H1 (cell line): ENCODE measurements around the gene DSG4. TPM values are rescaled to one million over a fixed set of nuclear protein-coding genes. Genes with fewer than 3 reads are reported as not detected.

Source experiments
- CTCF ChIA-PET: fragments of 300-600 bp; sonication (Branson Sonifier 250); formaldehyde crosslinking; loops from one replicate; lab custom pipeline; 2021; ENCODE audit not compliant: partially characterized antibody; lab: Charles Lee
- POLR2A ChIA-PET: fragments of 300-600 bp; sonication (Branson Sonifier 250); formaldehyde crosslinking; loops from one replicate; lab custom pipeline; 2021; ENCODE audit warnings: inconsistent platforms; ENCODE audit not compliant: partially characterized antibody; lab: Charles Lee
- DNase-seq, 2 experiments: peaks; one replicate each; pipeline versions ENCODE4 v3.0.0 to v3.0.0-alpha.2; 2010 to 2022; ENCODE audit warnings: low spot score in 2 of 2, low read depth in 1 of 2, mixed read lengths in 1 of 2
- FAIRE-seq: peaks from 2 replicates; lab custom pipeline; 2011; peaks lifted over from hg19 to GRCh38; lab: Jason Lieb, UNC
- H2AFZ ChIP-seq: 2 replicates; pipeline ENCODE4 v1.8.1; 2012; ENCODE audit warnings: low read length, inconsistent platforms
- H2AK5ac ChIP-seq: 2 replicates; pipeline ENCODE4 v1.6.1; 2013; ENCODE audit warnings: low read depth, low read length
- H2BK120ac ChIP-seq: replicated peaks from 2 replicates; pipeline ENCODE3; 2013; ENCODE audit warnings: low read depth, low read length, inconsistent platforms
- H2BK12ac ChIP-seq: 2 replicates; pipeline ENCODE4 v1.6.1; 2013; ENCODE audit warnings: low read depth, low read length
- H2BK15ac ChIP-seq: 2 replicates; pipeline ENCODE4 v1.6.1; 2013; ENCODE audit warnings: low read length
- H2BK20ac ChIP-seq: 2 replicates; pipeline ENCODE4 v1.6.1; 2013; ENCODE audit warnings: low read length
- H2BK5ac ChIP-seq: 2 replicates; pipeline ENCODE4 v1.6.1; 2013; ENCODE audit warnings: low read depth, low read length
- H3K14ac ChIP-seq: 2 replicates; pipeline ENCODE4 v1.6.1; 2013; ENCODE audit warnings: inconsistent platforms; ENCODE audit not compliant: insufficient read length
- H3K18ac ChIP-seq: 2 replicates; pipeline ENCODE4 v1.6.1; 2013; ENCODE audit warnings: low read length; ENCODE audit errors: extremely low read depth
- H3K23ac ChIP-seq: 2 replicates; pipeline ENCODE4 v1.6.1; 2013; ENCODE audit warnings: inconsistent platforms; ENCODE audit not compliant: insufficient read length
- H3K23me2 ChIP-seq: 2 replicates; pipeline ENCODE4 v1.6.1; 2013; ENCODE audit warnings: low read depth, low read length
- H3K27ac ChIP-seq: 2 replicates; pipeline ENCODE4 v1.6.1; 2011; ENCODE audit warnings: low read depth, low read length, inconsistent platforms
- H3K27me3 ChIP-seq, 4 experiments: replicated peaks in 1 of 4; 1 replicate in 1 of 4; 2 replicates in 3 of 4; pipeline versions ENCODE4 v1.6.1 to v1.8.1; 2011 to 2013; ENCODE audit warnings: low read length in 3 of 4, mild to moderate bottlenecking in 3 of 4, inconsistent platforms in 2 of 4, mixed read lengths in 2 of 4, moderate library complexity in 1 of 4; ENCODE audit not compliant: control insufficient read depth in 3 of 4, insufficient read depth in 3 of 4; ENCODE audit errors: extremely low read depth in 1 of 4
- H3K36me3 ChIP-seq, 4 experiments: 2 replicates each; pipeline versions ENCODE4 v1.6.1 to v1.8.1; 2011 to 2013; ENCODE audit warnings: mild to moderate bottlenecking in 4 of 4, low read length in 3 of 4, moderate library complexity in 2 of 4, control low read depth in 1 of 4, inconsistent platforms in 1 of 4; ENCODE audit not compliant: insufficient read depth in 4 of 4, control insufficient read depth in 2 of 4
- H3K4ac ChIP-seq: replicated peaks from 2 replicates; pipeline ENCODE3; 2013; ENCODE audit warnings: low read length, low read depth, mixed read lengths, inconsistent platforms; ENCODE audit not compliant: insufficient read length
- H3K4me1 ChIP-seq, 4 experiments: replicated peaks in 1 of 4; 1 replicate in 1 of 4; 2 replicates in 3 of 4; pipeline versions ENCODE4 v1.6.1 to v1.8.1; 2011 to 2013; ENCODE audit warnings: low read length in 3 of 4, inconsistent platforms in 2 of 4, mixed read lengths in 1 of 4; ENCODE audit not compliant: insufficient read depth in 4 of 4, control insufficient read depth in 3 of 4
- H3K4me2 ChIP-seq, 2 experiments: 2 replicates each; pipeline versions ENCODE4 v1.6.1 to v1.8.1; 2011 to 2013; ENCODE audit warnings: low read depth in 2 of 2, low read length in 2 of 2, control low read depth in 1 of 2, inconsistent platforms in 1 of 2, mild to moderate bottlenecking in 1 of 2; ENCODE audit not compliant: insufficient read depth in 1 of 2
- H3K4me3 ChIP-seq, 4 experiments: fragments of 200-600, 300-600 bp in 1 of 4; sonication (generic), shearing (Covaris generic), sonication (Bioruptor Twin) in 1 of 4; 2 replicates each; pipeline versions ENCODE4 v1.5.1 to v1.8.1; 2011 to 2016; ENCODE audit warnings: low read length in 4 of 4, low read depth in 3 of 4, control low read depth in 2 of 4, inconsistent platforms in 2 of 4, mild to moderate bottlenecking in 2 of 4, mixed read lengths in 1 of 4, moderate library complexity in 1 of 4; ENCODE audit not compliant: insufficient read depth in 2 of 4; ENCODE audit errors: extremely low read depth in 1 of 4
- H3K56ac ChIP-seq: replicated peaks from 2 replicates; pipeline ENCODE3; 2013; ENCODE audit warnings: low read depth, mild to moderate bottlenecking, mixed read lengths, low read length, inconsistent platforms; ENCODE audit not compliant: insufficient read length
- H3K79me1 ChIP-seq: 2 replicates; pipeline ENCODE4 v1.6.1; 2013; ENCODE audit warnings: low read depth, low read length, control low read depth
- H3K79me2 ChIP-seq, 2 experiments: 2 replicates each; pipeline versions ENCODE4 v1.6.1 to v1.8.1; 2012 to 2013; ENCODE audit warnings: low read length in 2 of 2, mild to moderate bottlenecking in 2 of 2, inconsistent platforms in 1 of 2; ENCODE audit not compliant: insufficient read depth in 2 of 2, control insufficient read depth in 1 of 2
- H3K9ac ChIP-seq, 4 experiments: replicated peaks in 1 of 4; 1 replicate in 1 of 4; 2 replicates in 3 of 4; pipeline versions ENCODE4 v1.6.1 to v1.8.1; 2011 to 2013; ENCODE audit warnings: low read depth in 3 of 4, low read length in 3 of 4, control low read depth in 2 of 4, mild to moderate bottlenecking in 2 of 4, moderate library complexity in 2 of 4, inconsistent platforms in 1 of 4; ENCODE audit errors: extremely low read depth in 1 of 4
- H3K9me3 ChIP-seq, 2 experiments: 2 replicates each; pipeline versions ENCODE4 v1.6.1 to v1.8.1; 2012 to 2013; ENCODE audit warnings: mild to moderate bottlenecking in 2 of 2, moderate library complexity in 2 of 2, control low read depth in 1 of 2, inconsistent platforms in 1 of 2, low read depth in 1 of 2, low read length in 1 of 2, mixed read lengths in 1 of 2; ENCODE audit not compliant: insufficient read depth in 2 of 2
- H4K20me1 ChIP-seq, 2 experiments: replicated peaks in 1 of 2; 2 replicates each; pipeline versions ENCODE3 to v1.8.1; 2011 to 2013; ENCODE audit warnings: inconsistent platforms in 2 of 2, low read length in 2 of 2, mild to moderate bottlenecking in 1 of 2; ENCODE audit not compliant: insufficient read depth in 2 of 2, control insufficient read depth in 1 of 2
- H4K5ac ChIP-seq: 2 replicates; pipeline ENCODE4 v1.6.1; 2013; ENCODE audit warnings: low read length, low read depth, mixed read lengths, inconsistent platforms; ENCODE audit not compliant: insufficient read length
- H4K8ac ChIP-seq: 2 replicates; pipeline ENCODE4 v1.8.0; 2013; ENCODE audit warnings: mild to moderate bottlenecking, moderate library complexity, low read length, inconsistent platforms; ENCODE audit not compliant: insufficient read depth; ENCODE audit errors: extremely low read depth
- H4K91ac ChIP-seq: replicated peaks from 2 replicates; pipeline ENCODE3; 2013; ENCODE audit warnings: low read length, mixed read lengths, inconsistent platforms; ENCODE audit not compliant: insufficient read length
- POLR2A ChIP-seq, 2 experiments: IDR thresholded peaks; 1 replicate in 1 of 2; 2 replicates in 1 of 2; pipeline ENCODE4 v1.6.1; 2011; ENCODE audit warnings: low read depth in 2 of 2, low read length in 2 of 2, mild to moderate bottlenecking in 2 of 2; ENCODE audit errors: control extremely low read depth in 1 of 2
- WGBS, 2 experiments: shearing (Covaris generic) in 1 of 2; methylation state at CpG; one replicate each; pipeline versions ENCODE4 v1.1.6 to v1.1.7; 2013 to 2015; ENCODE audit warnings: low lambda C conversion rate in 2 of 2, mixed read lengths in 2 of 2, inconsistent platforms in 1 of 2, low coverage in 1 of 2, missing lambda C conversion rate in 1 of 2; ENCODE audit not compliant: insufficient replicate concordance in 2 of 2, insufficient coverage in 1 of 2, insufficient read length in 1 of 2; ENCODE audit errors: extremely low coverage in 1 of 2, missing lambda C conversion rate in 1 of 2; 5-methylcytosine and 5-hydroxymethylcytosine counted together
- polyA plus RNA-seq, 7 experiments: library from polyadenylated mRNA; depleted of rRNA in 3 of 7; stranded (reverse) in 5 of 7; unstranded in 2 of 7; fragments of >200 nt in 5 of 7; fragments of 200-250 nt in 2 of 7; gene quantifications; 1 replicate in 5 of 7; 2 replicates in 1 of 7; 4 replicates in 1 of 7; pipeline versions ENCODE4 v1.2.1 to v1.2.3, GENCODE V29; 2011 to 2013; ENCODE audit warnings: missing spikeins in 2 of 7, mixed read lengths in 2 of 7
- total RNA-seq: library from RNA; stranded (reverse); fragmentation: NEBNext Ultra II Directional; extraction: Animal tissue kit (Norgen Biotek cat#: 25700); gene quantifications from 2 replicates; pipeline ENCODE4 v1.2.1, GENCODE V29; 2021
- TF ChIP-seq, protein P1 (sequence below): IDR thresholded peaks from 2 replicates; pipeline ENCODE4 v1.6.1; 2012; ENCODE audit warnings: inconsistent platforms

The DSG4 gene
- total and polyA plus RNA-seq, 2 of the 8 experiments (the other 6 are each of a cell fraction or from before 2014, with no cell fraction given), result not detected

- TF ChIP-seq POLR2A (IDR thresholded peaks at IDR 0.05; ENCODE audit: control extremely low read depth in 1 of 2, low read depth in 2 of 2, low read length in 2 of 2), result no peak
- TF ChIP-seq, protein P1, sequence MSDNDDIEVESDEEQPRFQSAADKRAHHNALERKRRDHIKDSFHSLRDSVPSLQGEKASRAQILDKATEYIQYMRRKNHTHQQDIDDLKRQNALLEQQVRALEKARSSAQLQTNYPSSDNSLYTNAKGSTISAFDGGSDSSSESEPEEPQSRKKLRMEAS, result no peak
- Histone ChIP-seq H4K91ac (no peak overlapping the region), H3K4me2 (no peak overlapping the region), H3K79me1 (no peaks in the 10 kb centered on the region), H3K4me1 (no peaks in the 10 kb centered on the region), H3K4ac (no peak overlapping the region), H4K8ac (no peak overlapping the region), H2BK15ac (no peak overlapping the region), H3K56ac (no peak overlapping the region), H3K18ac (no peak overlapping the region), H3K14ac (no peak overlapping the region), H3K79me2 (no peaks in the 10 kb centered on the region), H3K23ac (no peak overlapping the region), H3K9ac (no peak overlapping the region), H3K9me3 (no peaks in the 10 kb centered on the region), H2BK120ac (no peak overlapping the region), H4K5ac (no peak overlapping the region), H2BK20ac (no peak overlapping the region), H2AFZ (no peak overlapping the region), H3K27me3 (no peaks in the 10 kb centered on the region), H3K4me3 (no peak overlapping the region), H2BK5ac (no peak overlapping the region), H3K36me3 (no peaks in the 10 kb centered on the region), H3K27ac (no peak overlapping the region), H2BK12ac (no peak overlapping the region), H2AK5ac (no peak overlapping the region), H4K20me1 (no peaks in the 10 kb centered on the region), H3K23me2 (no peaks in the 10 kb centered on the region)
- 82% methylated on average over 2 of the region's 2 CpGs; no CpG with 5 or more reads in 1 of the 2 experiments for whole genome bisulfite sequencing, 2 experiments
- DNase-seq (no peak), FAIRE-seq (no peak)
- POLR2A ChIA-PET, result no interaction called here
- CTCF ChIA-PET, result interaction anchor here (0.6 to 1.6 kb wide), 2 partner anchors 44 to 166 kb away, joined by 3 read pairs; no protein-coding TSS in a partner anchor
Observed at GRCh38 chr18:31380912-31381311, 4.3 kb downstream of the DSG4 start.
